Measurements from ENCODE around the gene FBRS. TPM values are rescaled to one million over a fixed set of nuclear protein-coding genes. Genes with fewer than 3 reads are reported as not detected.

Gene FBRS
- total RNA-seq, 1 donor from 2014 or later: 60.9 TPM

DNA sequence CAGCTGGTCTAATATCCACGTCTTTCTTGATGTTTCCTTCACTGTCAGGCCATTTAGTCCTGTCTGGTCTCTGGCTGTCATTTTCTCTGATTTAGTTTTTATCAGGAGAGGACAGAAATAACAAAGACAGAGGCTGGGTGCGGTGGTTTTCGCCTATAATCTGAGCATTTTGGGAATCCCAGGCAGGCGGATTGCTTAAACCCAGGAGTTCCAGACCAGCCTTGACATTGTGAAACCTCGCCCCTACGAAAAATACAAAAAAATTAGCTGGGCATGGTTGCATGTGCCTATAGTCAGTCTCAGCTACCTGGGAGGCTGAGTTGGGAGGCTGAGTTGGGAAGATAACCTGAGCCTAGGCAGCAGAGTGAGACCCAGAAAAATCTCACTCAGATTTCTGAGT is 47.8 kb downstream of the FBRS start:
- TF ChIP-seq, protein P1, sequence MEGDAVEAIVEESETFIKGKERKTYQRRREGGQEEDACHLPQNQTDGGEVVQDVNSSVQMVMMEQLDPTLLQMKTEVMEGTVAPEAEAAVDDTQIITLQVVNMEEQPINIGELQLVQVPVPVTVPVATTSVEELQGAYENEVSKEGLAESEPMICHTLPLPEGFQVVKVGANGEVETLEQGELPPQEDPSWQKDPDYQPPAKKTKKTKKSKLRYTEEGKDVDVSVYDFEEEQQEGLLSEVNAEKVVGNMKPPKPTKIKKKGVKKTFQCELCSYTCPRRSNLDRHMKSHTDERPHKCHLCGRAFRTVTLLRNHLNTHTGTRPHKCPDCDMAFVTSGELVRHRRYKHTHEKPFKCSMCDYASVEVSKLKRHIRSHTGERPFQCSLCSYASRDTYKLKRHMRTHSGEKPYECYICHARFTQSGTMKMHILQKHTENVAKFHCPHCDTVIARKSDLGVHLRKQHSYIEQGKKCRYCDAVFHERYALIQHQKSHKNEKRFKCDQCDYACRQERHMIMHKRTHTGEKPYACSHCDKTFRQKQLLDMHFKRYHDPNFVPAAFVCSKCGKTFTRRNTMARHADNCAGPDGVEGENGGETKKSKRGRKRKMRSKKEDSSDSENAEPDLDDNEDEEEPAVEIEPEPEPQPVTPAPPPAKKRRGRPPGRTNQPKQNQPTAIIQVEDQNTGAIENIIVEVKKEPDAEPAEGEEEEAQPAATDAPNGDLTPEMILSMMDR (IDR thresholded peaks at IDR 0.05; ENCODE audit: unreplicated experiment): no peak
- Mint-ChIP-seq H3K4me1 (ENCODE audit: unreplicated experiment) (peaks cover 9% of the 10 kb centered on the region), H3K9me3 (ENCODE audit: unreplicated experiment) (no peaks in the 10 kb centered on the region), H3K36me3 (ENCODE audit: low read depth, unreplicated experiment) (peaks cover 45% of the 10 kb centered on the region), H3K4me3 (ENCODE audit: unreplicated experiment) (no peak overlapping the region), H3K27ac (ENCODE audit: unreplicated experiment) (no peak overlapping the region), H3K27me3 (ENCODE audit: unreplicated experiment) (peaks cover 2% of the 10 kb centered on the region)
- no peak for DNase-seq (ENCODE audit: low spot score)

DNA sequence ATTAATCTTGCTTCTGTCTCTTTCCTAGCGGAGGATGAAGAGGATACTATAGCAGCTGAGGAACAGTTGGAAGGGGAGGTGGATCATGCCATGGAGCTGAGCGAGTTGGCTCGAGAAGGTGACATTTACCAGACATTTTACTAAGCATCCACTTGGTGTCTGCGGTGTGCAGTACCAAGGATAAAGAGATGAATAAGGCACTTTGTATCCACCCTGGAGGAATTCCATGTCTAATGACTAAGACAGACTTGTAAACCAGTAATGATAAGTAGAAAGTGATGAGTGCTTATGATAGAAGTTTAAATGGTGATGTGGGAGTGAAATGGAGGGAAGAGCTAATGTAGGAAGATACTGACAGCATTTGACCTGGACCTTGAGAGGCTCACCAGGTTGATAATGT is 52.7 kb downstream of the FBRS start:
- Mint-ChIP-seq H3K4me1 (ENCODE audit: unreplicated experiment) (peaks cover 13% of the 10 kb centered on the region), H3K36me3 (ENCODE audit: low read depth, unreplicated experiment) (peaks cover 74% of the 10 kb centered on the region), H3K9me3 (ENCODE audit: unreplicated experiment) (no peaks in the 10 kb centered on the region), H3K27ac (ENCODE audit: unreplicated experiment) (no peak overlapping the region), H3K27me3 (ENCODE audit: unreplicated experiment) (peaks cover 6% of the 10 kb centered on the region), H3K4me3 (ENCODE audit: unreplicated experiment) (peak overlapping the region; percentile 18)
- TF ChIP-seq, protein P1 (IDR thresholded peaks at IDR 0.05; ENCODE audit: unreplicated experiment): no peak
- no peak for DNase-seq (ENCODE audit: low spot score)

DNA sequence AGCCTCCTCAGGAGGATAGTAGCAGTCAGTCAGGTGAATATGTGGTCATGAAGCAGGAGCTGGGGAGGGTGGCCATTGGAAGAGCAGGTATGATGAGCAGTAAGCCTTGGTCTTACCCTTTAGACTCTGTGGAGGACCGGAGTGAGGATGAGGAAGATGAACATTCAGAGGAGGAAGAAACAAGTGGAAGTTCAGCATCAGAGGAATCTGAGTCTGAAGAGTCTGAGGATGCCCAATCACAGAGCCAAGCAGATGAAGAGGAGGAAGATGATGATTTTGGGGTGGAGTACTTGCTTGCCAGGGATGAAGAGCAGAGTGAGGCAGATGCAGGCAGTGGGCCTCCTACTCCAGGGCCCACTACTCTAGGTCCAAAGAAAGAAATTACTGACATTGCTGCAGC is 53.5 kb downstream of the FBRS start:
- no peak for DNase-seq (ENCODE audit: low spot score)
- Mint-ChIP-seq H3K36me3 (ENCODE audit: low read depth, unreplicated experiment) (peaks cover 80% of the 10 kb centered on the region), H3K9me3 (ENCODE audit: unreplicated experiment) (no peaks in the 10 kb centered on the region), H3K27me3 (ENCODE audit: unreplicated experiment) (peaks cover 6% of the 10 kb centered on the region), H3K4me3 (ENCODE audit: unreplicated experiment) (peak overlapping the region; percentile 72), H3K4me1 (ENCODE audit: unreplicated experiment) (peaks cover 13% of the 10 kb centered on the region), H3K27ac (ENCODE audit: unreplicated experiment) (no peak overlapping the region)
- TF ChIP-seq, protein P1 (IDR thresholded peaks at IDR 0.05; ENCODE audit: unreplicated experiment): no peak

DNA sequence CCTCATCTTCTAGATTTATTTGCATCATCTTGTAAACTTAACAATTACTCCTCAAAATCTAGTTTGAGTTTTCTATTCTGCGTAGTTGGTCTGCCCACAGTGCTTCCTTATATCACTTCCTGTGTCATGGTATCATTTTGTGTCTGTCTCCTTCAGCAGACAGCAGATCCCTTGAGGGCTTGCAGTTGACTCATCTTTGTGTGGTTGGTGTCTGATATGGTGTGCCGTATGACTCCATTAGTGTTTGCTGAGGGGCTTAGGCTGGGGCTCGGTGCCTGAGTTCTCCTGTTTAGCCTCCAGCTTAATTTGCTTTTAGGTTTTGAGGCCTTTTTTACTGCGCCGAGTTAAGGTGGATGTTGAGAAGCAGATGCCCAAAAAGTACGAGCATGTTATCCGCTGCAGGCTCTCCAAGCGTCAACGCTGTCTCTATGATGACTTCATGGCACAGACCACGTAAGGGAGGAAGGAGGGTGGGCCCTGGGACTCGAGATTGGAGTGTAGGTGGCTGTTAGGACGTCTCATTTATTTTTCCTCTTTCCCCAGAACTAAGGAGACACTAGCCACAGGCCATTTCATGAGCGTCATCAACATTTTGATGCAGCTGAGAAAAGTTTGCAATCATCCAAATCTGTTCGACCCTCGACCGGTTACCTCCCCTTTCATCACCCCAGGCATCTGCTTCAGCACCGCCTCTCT is 57.7 kb downstream of the FBRS start:
- Mint-ChIP-seq H3K9me3 (ENCODE audit: unreplicated experiment) (no peaks in the 10 kb centered on the region), H3K4me3 (ENCODE audit: unreplicated experiment) (peak overlapping the region; percentile 53), H3K36me3 (ENCODE audit: low read depth, unreplicated experiment) (peaks cover 64% of the 10 kb centered on the region), H3K4me1 (ENCODE audit: unreplicated experiment) (peaks cover 3% of the 10 kb centered on the region), H3K27ac (ENCODE audit: unreplicated experiment) (no peak overlapping the region), H3K27me3 (ENCODE audit: unreplicated experiment) (peaks cover 8% of the 10 kb centered on the region)
- TF ChIP-seq, protein P1 (IDR thresholded peaks at IDR 0.05; ENCODE audit: unreplicated experiment): no peak
- no peak for DNase-seq (ENCODE audit: low spot score)

DNA sequence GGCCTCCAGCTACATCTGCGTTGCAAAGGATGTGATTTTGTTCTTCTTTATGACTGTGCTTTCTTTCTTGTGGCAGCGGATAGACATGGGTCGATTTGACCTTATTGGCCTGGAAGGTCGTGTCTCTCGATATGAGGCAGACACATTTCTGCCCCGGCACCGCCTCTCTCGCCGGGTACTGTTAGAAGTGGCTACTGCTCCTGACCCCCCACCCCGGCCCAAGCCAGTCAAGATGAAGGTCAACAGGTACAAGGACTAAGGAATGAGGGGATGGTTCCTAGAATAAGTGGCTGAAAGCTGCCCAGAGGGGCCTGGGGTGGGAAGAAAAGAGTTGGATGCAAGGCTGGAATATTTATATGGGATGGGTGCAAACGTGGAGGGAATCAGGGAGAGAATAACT is 61.9 kb downstream of the FBRS start:
- Mint-ChIP-seq H3K4me1 (ENCODE audit: unreplicated experiment) (peaks cover 3% of the 10 kb centered on the region), H3K36me3 (ENCODE audit: low read depth, unreplicated experiment) (peaks cover 68% of the 10 kb centered on the region), H3K27me3 (ENCODE audit: unreplicated experiment) (peaks cover 6% of the 10 kb centered on the region)

More for the DNA sequence above, 61.9 kb downstream of the FBRS start:
- Mint-ChIP-seq H3K9me3 (ENCODE audit: unreplicated experiment) (no peaks in the 10 kb centered on the region), H3K4me3 (ENCODE audit: unreplicated experiment) (peak overlapping the region; percentile 22), H3K27ac (ENCODE audit: unreplicated experiment) (peak overlapping the region; percentile 2)
- TF ChIP-seq, protein P1 (IDR thresholded peaks at IDR 0.05; ENCODE audit: unreplicated experiment): no peak
- DNase-seq (ENCODE audit: low spot score): no peak
